MCF 10A (cell line): ENCODE measurements around the gene DOCK8. TPM values are rescaled to one million over a fixed set of nuclear protein-coding genes. Genes with fewer than 3 reads are reported as not detected.

Source experiments
- BruUV-seq: library from RNA; stranded (reverse); fragments of 400-500 nt; replicated peaks from 2 replicates; lab custom pipeline; 2021; lab: Mats Ljungman, UMichigan
- CTCF ChIA-PET: fragments of 300-600 bp; sonication (Branson Sonifier 250); formaldehyde crosslinking; extraction: SDS; loops from one replicate; lab custom pipeline; 2021; ENCODE audit warnings: antibody characterized with exemption, inconsistent platforms; lab: Yijun Ruan, JAX
- POLR2A ChIA-PET: fragments of 300-600, 350-650 bp; sonication (Branson Sonifier 250); formaldehyde crosslinking; extraction: SDS; loops from one replicate; lab custom pipeline; 2020; ENCODE audit warnings: antibody characterized with exemption, inconsistent platforms; lab: Yijun Ruan, JAX
- DNase-seq: peaks from one replicate; pipeline ENCODE4 v3.0.0-alpha.2; 2018; ENCODE audit not compliant: unreplicated experiment
- H3K27ac Mint-ChIP-seq: one replicate; pipeline ENCODE4 v1.8.0; 2022; ENCODE audit warnings: mild to moderate bottlenecking, low read depth, mixed read lengths; ENCODE audit not compliant: unreplicated experiment
- H3K27me3 Mint-ChIP-seq: one replicate; pipeline ENCODE4 v1.8.0; 2022; ENCODE audit warnings: mixed read lengths; ENCODE audit not compliant: insufficient read depth, unreplicated experiment
- H3K36me3 Mint-ChIP-seq: one replicate; pipeline ENCODE4 v1.8.0; 2022; ENCODE audit warnings: mild to moderate bottlenecking, moderate library complexity, mixed read lengths; ENCODE audit not compliant: insufficient read depth, unreplicated experiment
- H3K4me1 Mint-ChIP-seq: one replicate; pipeline ENCODE4 v1.8.0; 2022; ENCODE audit warnings: mixed read lengths; ENCODE audit not compliant: insufficient read depth, unreplicated experiment
- H3K4me3 Mint-ChIP-seq: one replicate; pipeline ENCODE4 v1.8.0; 2022; ENCODE audit warnings: mild to moderate bottlenecking, moderate library complexity, mixed read lengths; ENCODE audit not compliant: unreplicated experiment
- H3K9me3 Mint-ChIP-seq: one replicate; pipeline ENCODE4 v1.8.0; 2022; ENCODE audit warnings: mixed read lengths; ENCODE audit not compliant: unreplicated experiment
- intact Hi-C: fragments of 100-400 bp; cut with micrococcal nuclease; formaldehyde crosslinking; loops from 2 replicates; pipeline ENCODE4 v1.14.1; 2022
- total RNA-seq: library from RNA; stranded (reverse); gene quantifications from 2 replicates; pipeline ENCODE4 v1.2.3, GENCODE V29; 2022
- TF ChIP-seq, protein P1 (sequence below): fragments of 200-600 bp; IDR thresholded peaks from one replicate; pipeline ENCODE4 v1.8.0; 2022; ENCODE audit warnings: antibody characterized with exemption, mild to moderate bottlenecking; ENCODE audit not compliant: unreplicated experiment

DOCK8 gene
- total RNA-seq, 1 experiment from 2014 or later, result 5.2 TPM

- ChIA-PET POLR2A (interaction anchor here (1.2 kb wide), 1 partner anchor 166 kb away, joined by 3 read pairs; no protein-coding TSS in a partner anchor), CTCF (interaction anchor here (0.9 to 1.9 kb wide), 4 partner anchors 14 to 33 kb away, joined by 3 to 4 read pairs (median 3); no protein-coding TSS in a partner anchor)
- no peaks in the 10 kb centered on the region for H3K36me3 Mint-ChIP-seq
- H3K27ac Mint-ChIP-seq, result no peak overlapping the region
- peak; percentile 80 for DNase-seq
- intact Hi-C loops, result loop anchor here (1.0 to 5.0 kb wide), 7 partner anchors 118 to 621 kb away; partner anchors contain the start of gene KANK1
- no peak overlapping the region for H3K4me3 Mint-ChIP-seq
- no TSS peak for BruUV-seq
- H3K27me3 Mint-ChIP-seq, result no peaks in the 10 kb centered on the region
- no peaks in the 10 kb centered on the region for H3K9me3 Mint-ChIP-seq
- H3K4me1 Mint-ChIP-seq, result peaks cover 6% of the 10 kb centered on the region
- TF ChIP-seq, protein P1, sequence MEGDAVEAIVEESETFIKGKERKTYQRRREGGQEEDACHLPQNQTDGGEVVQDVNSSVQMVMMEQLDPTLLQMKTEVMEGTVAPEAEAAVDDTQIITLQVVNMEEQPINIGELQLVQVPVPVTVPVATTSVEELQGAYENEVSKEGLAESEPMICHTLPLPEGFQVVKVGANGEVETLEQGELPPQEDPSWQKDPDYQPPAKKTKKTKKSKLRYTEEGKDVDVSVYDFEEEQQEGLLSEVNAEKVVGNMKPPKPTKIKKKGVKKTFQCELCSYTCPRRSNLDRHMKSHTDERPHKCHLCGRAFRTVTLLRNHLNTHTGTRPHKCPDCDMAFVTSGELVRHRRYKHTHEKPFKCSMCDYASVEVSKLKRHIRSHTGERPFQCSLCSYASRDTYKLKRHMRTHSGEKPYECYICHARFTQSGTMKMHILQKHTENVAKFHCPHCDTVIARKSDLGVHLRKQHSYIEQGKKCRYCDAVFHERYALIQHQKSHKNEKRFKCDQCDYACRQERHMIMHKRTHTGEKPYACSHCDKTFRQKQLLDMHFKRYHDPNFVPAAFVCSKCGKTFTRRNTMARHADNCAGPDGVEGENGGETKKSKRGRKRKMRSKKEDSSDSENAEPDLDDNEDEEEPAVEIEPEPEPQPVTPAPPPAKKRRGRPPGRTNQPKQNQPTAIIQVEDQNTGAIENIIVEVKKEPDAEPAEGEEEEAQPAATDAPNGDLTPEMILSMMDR, result peak; percentile 91
These were observed 171.2 kb downstream of the DOCK8 start for GRCh38 chr9:385818-386398.

DNA sequence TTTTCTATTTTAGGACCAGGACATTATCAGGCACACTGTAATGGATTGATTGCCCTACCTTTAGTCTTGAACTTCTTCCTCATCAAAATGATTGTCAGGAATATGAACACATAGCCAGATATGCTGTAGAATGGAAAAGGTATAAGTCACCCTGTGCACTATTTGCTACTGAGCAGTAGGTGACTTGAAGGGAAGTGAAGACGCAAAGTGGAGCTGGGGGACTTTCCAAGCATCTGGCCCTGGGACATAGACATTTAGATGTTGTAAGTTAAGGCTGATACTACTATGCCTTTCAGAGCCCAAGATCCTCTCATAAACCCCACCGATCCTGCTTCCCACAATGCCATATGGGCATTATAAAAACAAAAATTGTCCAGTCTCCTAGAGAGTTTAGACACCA, 174.5 kb downstream of the DOCK8 start:
- ChIA-PET POLR2A (interaction anchor here (0.7 to 1.4 kb wide), 4 partner anchors 11 to 342 kb away, joined by 3 to 5 read pairs (median 3); no protein-coding TSS in a partner anchor), CTCF (interaction anchor here (0.6 to 1.5 kb wide), 5 partner anchors 25 to 621 kb away, joined by 3 to 6 read pairs (median 3); no protein-coding TSS in a partner anchor)
- no peaks in the 10 kb centered on the region for H3K36me3 Mint-ChIP-seq

DNA sequence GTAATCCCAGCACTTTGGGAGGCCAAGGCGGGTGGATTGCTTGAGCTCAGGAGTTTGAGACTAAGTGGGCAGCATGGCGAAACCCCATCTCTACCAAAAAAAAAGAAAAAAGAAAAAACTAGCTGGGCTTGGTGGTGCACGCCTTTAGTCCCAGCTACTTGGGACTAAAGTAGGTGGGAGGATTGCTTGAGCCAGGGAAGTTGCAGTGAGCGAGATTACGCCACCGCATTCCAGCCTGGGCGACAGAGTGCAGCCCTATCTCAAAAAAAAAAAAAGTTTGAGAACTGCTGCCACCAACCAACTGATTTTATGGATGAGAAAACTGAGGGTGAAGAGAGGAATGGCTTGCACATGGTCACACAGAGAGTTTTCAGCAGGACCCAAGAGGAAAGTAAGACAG, 175.1 kb downstream of the DOCK8 start:
- BruUV-seq, result no TSS peak
- no peaks in the 10 kb centered on the region for H3K9me3 Mint-ChIP-seq
- H3K36me3 Mint-ChIP-seq, result no peaks in the 10 kb centered on the region
- no peak overlapping the region for H3K27ac Mint-ChIP-seq
- H3K4me3 Mint-ChIP-seq, result no peak overlapping the region
- CTCF ChIA-PET, result interaction anchor here (0.6 kb wide), 3 partner anchors 14 to 89 kb away, joined by 3 to 4 read pairs (median 3); no protein-coding TSS in a partner anchor
- POLR2A ChIA-PET, result interaction anchor here (1.3 kb wide), 1 partner anchor 18 kb away, joined by 3 read pairs; no protein-coding TSS in a partner anchor
- H3K4me1 Mint-ChIP-seq, result peaks cover 6% of the 10 kb centered on the region
- no peaks in the 10 kb centered on the region for H3K27me3 Mint-ChIP-seq
- intact Hi-C loops, result loop anchor here (5.0 kb wide), 2 partner anchors 503 to 618 kb away; no protein-coding TSS in a partner anchor
- DNase-seq, result no peak
- TF ChIP-seq, protein P1, result no peak

More for the DNA sequence above, 174.5 kb downstream of the DOCK8 start:
- Mint-ChIP-seq H3K4me3 (no peak overlapping the region), H3K27ac (no peak overlapping the region), H3K4me1 (peaks cover 6% of the 10 kb centered on the region), H3K27me3 (no peaks in the 10 kb centered on the region), H3K9me3 (no peaks in the 10 kb centered on the region)
- TF ChIP-seq, protein P1, result no peak
- intact Hi-C loops, result loop anchor here (5.0 kb wide), 2 partner anchors 503 to 618 kb away; no protein-coding TSS in a partner anchor
- BruUV-seq, result no TSS peak
- no peak for DNase-seq

- POLR2A ChIA-PET, result interaction anchor here (0.6 kb wide), 1 partner anchor 420 kb away, joined by 4 read pairs; no protein-coding TSS in a partner anchor
These were observed 177.6 kb downstream of the DOCK8 start for GRCh38 chr9:392077-392804.

More at GRCh38 chr9:392077-392804, 177.6 kb downstream of the DOCK8 start:
- DNase-seq, result no peak
- H3K4me3 Mint-ChIP-seq, result no peak overlapping the region
- CTCF ChIA-PET, result interaction anchor here (0.7 to 1.0 kb wide), 3 partner anchors 8 to 666 kb away, joined by 3 read pairs; no protein-coding TSS in a partner anchor
- TF ChIP-seq, protein P1, result no peak
- H3K27me3 Mint-ChIP-seq, result no peaks in the 10 kb centered on the region
- H3K36me3 Mint-ChIP-seq, result no peaks in the 10 kb centered on the region
- no peak overlapping the region for H3K27ac Mint-ChIP-seq
- intact Hi-C loops, result no loop called here
- H3K4me1 Mint-ChIP-seq, result peaks cover 6% of the 10 kb centered on the region
- no peaks in the 10 kb centered on the region for H3K9me3 Mint-ChIP-seq
- no TSS peak for BruUV-seq
